HL-60 (cell line): ENCODE results near the gene COQ8B.

ENCODE experiments used
- GABPA ChIP-seq: IDR thresholded peaks from 2 replicates; pipeline ENCODE4 v1.6.1; 2012; ENCODE audit warnings: low read depth
- TF ChIP-seq, protein P1 (sequence below): IDR thresholded peaks from one replicate; pipeline ENCODE4 v1.5.1; 2011; ENCODE audit warnings: low read length, control low read depth, inconsistent platforms; ENCODE audit not compliant: insufficient read depth
- TF ChIP-seq, protein P2 (sequence below): IDR thresholded peaks from 2 replicates; pipeline ENCODE4 v1.6.1; 2012; ENCODE audit warnings: low read depth; ENCODE audit not compliant: insufficient replicate concordance

DNA sequence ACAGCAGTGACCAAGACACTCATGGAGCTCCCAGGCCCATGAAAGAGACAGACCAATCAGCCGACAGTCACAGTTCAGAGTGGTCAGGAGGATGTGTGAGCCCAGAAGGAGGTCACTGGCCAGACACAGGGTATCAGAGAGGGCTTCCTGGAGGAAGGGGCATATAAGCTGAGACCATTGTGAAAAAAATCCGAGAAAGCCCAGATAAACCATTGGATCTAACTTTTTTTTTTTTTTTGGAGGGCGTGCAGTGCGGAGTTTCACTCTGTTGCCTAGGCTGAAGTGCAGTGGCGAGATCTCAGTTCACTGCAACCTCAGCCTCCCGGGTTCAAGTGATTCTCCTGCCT, 4.4 kb upstream of the COQ8B start:
- TF ChIP-seq GABPA: no peak
- TF ChIP-seq, protein P1, sequence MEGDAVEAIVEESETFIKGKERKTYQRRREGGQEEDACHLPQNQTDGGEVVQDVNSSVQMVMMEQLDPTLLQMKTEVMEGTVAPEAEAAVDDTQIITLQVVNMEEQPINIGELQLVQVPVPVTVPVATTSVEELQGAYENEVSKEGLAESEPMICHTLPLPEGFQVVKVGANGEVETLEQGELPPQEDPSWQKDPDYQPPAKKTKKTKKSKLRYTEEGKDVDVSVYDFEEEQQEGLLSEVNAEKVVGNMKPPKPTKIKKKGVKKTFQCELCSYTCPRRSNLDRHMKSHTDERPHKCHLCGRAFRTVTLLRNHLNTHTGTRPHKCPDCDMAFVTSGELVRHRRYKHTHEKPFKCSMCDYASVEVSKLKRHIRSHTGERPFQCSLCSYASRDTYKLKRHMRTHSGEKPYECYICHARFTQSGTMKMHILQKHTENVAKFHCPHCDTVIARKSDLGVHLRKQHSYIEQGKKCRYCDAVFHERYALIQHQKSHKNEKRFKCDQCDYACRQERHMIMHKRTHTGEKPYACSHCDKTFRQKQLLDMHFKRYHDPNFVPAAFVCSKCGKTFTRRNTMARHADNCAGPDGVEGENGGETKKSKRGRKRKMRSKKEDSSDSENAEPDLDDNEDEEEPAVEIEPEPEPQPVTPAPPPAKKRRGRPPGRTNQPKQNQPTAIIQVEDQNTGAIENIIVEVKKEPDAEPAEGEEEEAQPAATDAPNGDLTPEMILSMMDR: no peak
- TF ChIP-seq, protein P2, sequence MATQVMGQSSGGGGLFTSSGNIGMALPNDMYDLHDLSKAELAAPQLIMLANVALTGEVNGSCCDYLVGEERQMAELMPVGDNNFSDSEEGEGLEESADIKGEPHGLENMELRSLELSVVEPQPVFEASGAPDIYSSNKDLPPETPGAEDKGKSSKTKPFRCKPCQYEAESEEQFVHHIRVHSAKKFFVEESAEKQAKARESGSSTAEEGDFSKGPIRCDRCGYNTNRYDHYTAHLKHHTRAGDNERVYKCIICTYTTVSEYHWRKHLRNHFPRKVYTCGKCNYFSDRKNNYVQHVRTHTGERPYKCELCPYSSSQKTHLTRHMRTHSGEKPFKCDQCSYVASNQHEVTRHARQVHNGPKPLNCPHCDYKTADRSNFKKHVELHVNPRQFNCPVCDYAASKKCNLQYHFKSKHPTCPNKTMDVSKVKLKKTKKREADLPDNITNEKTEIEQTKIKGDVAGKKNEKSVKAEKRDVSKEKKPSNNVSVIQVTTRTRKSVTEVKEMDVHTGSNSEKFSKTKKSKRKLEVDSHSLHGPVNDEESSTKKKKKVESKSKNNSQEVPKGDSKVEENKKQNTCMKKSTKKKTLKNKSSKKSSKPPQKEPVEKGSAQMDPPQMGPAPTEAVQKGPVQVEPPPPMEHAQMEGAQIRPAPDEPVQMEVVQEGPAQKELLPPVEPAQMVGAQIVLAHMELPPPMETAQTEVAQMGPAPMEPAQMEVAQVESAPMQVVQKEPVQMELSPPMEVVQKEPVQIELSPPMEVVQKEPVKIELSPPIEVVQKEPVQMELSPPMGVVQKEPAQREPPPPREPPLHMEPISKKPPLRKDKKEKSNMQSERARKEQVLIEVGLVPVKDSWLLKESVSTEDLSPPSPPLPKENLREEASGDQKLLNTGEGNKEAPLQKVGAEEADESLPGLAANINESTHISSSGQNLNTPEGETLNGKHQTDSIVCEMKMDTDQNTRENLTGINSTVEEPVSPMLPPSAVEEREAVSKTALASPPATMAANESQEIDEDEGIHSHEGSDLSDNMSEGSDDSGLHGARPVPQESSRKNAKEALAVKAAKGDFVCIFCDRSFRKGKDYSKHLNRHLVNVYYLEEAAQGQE: no peak
